ENCODE results near the gene TARM1.

TARM1 gene

DNA sequence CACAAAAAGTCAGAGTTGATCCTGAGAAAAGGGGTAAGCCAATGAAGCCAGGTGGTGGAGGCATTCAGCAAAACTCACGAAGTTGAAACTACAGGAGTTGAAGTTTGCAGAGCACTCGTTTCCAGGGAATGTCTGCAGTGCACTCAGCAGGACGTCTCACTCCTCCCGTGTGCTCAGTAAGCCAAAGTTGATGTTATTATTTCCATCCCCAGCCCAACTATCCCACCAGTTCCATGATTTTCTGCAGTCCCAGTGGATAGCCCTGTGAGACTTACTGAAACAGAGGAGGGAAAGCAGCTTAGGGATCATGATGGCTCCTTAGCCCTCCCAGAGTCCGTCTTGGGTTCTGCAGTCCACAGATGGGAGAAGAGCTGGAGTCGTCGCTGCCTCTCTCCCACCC lies at the start of gene TARM1:
TSS of gene TARM1 (minus strand) at position 334 of the 400 bp plus-strand sequence. CDS start at position 309, 25 bp downstream.
- no peak for DNase-seq (ENCODE audit: low read depth)

- no peak for DNase-seq (ENCODE audit: low read depth)
Measured at GRCh38 chr19:54129617-54129996, 48.4 kb upstream of the TARM1 start.

DNA sequence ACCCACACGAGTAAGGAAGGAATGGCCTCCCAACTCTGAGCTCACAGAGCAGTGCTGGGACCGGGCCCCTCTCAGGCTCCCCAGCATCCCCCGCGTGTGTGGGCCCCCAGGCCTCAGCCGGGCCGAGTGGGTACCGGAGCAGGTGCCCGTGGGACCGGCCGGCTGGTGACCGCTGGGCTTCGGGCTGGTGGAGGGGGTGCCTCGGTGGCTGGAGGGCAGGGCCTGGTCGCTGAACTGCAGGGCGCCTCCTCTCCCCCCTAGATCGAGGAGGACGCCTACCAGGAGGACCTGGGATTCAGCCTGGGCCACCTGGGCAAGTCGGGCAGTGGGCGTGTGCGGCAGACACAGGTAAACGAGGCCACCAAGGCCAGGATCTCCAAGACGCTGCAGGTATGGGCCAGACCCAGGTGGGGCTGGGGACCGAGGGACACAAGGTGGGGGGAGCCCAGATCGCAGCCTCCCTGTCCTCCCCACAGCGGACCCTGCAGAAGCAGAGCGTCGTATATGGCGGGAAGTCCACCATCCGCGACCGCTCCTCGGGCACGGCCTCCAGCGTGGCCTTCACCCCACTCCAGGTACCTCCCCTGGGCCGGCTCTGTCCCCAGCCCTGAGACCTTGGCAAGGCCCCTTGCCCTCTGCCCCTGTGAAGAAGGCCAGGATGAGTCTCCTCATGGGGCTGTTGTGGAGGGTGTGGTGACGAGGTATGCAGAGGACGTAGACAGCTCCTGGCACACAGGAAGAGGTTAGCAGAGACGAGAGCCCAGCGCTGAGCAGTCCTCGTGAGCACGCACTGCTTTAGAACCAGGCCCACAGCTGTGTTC lies 47.8 kb upstream of the TARM1 start:
- no peak for DNase-seq (ENCODE audit: low read depth)

GRCh38 chr19:54128441-54128725 lies 47.2 kb upstream of the TARM1 start:
- no peak for DNase-seq (ENCODE audit: low read depth)

DNA sequence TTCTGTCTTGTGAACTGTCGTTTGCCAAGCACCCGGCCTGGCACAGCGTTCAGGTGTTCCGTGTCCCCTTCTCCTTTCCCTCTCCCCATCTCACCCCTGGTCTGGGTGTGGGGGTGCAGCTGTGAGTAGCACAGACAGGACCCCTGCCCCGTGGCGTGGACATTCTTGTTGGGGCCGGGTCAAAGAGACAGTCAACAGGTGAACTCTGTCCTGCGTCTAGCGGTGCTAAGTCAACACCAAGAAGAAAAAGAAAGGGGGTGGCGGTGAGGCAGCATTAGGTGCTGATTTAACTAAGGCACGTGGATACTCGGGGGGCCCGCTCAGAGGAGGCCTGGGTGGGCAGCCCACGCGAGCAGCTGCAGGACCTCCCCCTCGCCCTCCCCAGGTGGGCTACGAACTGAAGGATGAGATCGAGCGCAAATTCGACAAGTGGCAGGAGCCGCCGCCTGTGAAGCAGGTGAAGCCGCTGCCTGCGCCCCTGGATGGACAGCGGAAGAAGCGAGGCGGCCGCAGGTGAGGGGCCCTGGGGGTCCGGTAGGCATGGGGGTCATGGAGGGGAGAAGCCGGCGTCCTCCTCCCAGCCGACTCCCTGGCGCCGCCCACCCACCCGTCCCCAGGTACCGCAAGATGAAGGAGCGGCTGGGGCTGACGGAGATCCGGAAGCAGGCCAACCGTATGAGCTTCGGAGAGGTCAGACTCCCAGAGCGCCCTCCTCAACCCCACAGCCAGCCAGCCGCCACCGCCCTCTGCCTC lies 46.7 kb upstream of the TARM1 start:
- DNase-seq (ENCODE audit: low read depth), result no peak

DNA sequence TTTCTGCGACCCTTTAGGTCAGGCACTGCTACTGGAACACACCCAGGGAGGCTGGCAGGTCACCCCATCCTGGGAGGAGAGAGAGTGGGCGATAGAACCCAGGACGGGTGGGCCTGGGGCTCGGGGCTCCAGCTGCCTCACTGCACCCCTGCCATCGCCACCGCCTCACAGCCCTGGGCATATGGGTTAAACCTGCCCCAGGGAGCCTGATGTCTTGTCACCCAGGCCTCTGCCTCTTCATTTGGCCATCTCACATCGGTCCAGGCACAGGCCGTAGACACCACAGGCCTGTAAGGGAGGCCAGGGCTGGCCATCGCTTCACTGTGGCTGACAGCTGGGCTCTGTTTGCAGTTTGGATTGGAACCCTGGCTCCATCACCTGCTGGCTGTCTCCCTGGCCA lies 44.5 kb upstream of the TARM1 start:
- no peak for DNase-seq (ENCODE audit: low read depth)

- DNase-seq (ENCODE audit: low read depth), result no peak
Measured at GRCh38 chr19:54124393-54124792, 43.2 kb upstream of the TARM1 start.

GRCh38 chr19:54123682-54124081 lies 42.5 kb upstream of the TARM1 start:
- DNase-seq (ENCODE audit: low read depth), result no peak

GRCh38 chr19:54121259-54121658 lies 40.1 kb upstream of the TARM1 start:
- DNase-seq (ENCODE audit: low read depth), result no peak

- DNase-seq (ENCODE audit: low read depth), result peak; percentile 95
Measured at GRCh38 chr19:54115109-54116063, 34.2 kb upstream of the TARM1 start, which contains the start of the genes PRPF31 and TFPT. Gene PRPF31, plus strand, starts transcription at chr19:54115754. Its CDS starts 2,525 bp downstream, at chr19:54118279. Gene TFPT, minus strand, starts transcription at chr19:54115657. Its CDS starts 388 bp downstream, at chr19:54115269.

DNA sequence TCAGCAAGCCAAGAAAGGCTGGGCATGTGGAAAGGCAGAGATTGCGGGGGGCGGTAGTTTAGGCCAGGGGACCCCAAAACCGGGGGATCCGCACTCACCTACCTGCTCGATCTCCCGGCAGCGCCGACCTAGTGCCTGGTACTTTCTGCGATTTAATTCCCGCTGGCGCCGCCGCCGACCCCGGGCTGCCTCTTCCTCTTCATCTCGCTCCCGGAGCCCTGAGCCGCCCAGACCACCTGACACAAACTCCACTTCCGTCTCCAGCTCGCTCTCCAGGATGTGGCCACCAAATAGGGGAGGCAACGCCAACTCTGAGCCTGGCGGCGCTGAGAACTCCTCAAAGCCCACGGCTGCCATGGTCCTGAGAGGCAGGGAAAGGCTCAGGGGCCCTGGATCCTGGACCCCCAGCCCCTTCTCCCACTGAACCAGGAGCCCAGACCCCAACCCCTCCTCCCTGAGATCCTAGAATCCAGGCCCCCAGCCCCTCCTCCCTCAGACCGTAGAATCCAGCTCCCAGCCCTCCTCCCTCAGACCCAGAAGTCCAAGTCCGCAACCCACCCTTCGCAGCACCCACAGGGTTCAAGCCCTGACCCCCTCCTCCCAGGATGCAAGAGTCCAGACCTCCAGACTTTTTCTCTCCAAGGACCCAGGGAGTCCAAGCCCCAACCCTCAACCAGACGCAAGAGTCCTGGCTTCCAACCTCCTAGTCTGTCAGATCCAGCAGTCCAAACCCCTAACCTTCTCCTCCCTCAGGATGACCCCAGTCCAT lies 33.4 kb upstream of the TARM1 start:
- DNase-seq (ENCODE audit: low read depth), result no peak

DNA sequence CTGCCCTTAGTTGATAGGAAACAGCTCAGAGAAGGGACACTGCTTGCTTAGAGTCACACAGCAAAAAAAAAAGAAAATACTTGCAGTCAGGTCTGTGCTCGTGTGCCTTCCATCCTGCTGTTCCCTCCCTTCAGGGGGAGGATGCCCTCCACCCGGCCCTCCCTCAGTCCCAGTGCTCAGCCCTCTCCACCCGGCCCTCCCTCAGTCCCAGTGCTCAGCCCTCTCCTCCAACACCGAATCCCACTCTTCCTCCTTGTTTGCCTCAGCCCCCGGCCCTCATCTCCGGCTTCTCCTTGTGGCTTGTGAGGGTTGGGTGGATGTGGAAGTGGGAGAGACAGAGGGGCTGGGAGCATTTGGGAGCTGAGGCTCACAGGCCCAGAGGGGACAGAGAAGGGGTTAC lies 28.5 kb upstream of the TARM1 start:
- DNase-seq (ENCODE audit: low read depth), result no peak

DNA sequence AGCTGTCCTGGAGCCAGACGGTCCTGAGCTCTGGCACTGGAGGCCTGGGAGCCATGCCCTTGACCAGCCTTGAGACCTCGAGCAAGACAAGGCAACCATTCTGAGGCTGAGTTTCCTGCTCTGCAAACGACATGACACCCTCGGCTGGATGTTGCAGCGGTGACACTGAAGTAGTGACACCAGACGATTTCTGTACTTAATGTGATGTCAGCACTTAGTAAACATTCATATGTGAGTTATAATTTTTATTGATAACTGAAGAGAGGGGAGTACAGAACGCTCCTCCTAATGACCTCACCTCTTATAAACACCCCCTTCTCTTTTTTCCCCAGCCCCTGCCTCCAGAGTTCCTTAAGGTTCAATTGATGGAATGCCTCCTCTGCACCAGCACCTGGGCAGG lies 27.3 kb upstream of the TARM1 start:
- DNase-seq (ENCODE audit: low read depth), result no peak

- no peak for DNase-seq (ENCODE audit: low read depth)
Measured at GRCh38 chr19:54107876-54108490, 26.8 kb upstream of the TARM1 start.

GRCh38 chr19:54106716-54107115 lies 25.6 kb upstream of the TARM1 start:
- DNase-seq (ENCODE audit: low read depth), result no peak

DNA sequence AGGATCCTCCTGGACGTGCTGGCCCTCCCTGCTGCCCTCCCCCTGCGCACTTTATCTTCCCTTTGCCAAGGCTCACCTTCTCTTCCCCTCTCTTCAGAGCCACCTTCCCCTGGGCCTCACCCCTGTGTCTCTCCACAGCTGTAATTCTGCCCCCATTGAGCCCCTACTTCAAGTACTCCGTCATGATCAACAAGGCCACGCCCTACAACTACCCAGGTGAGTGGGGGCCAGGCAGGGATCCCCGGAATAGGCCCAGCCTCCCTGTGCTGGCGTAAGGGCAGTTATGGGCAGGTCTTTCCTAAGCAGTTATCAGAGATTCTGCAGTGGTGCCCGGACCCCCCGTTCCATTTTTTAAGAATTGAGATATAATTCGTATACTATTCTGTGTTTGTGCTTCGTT lies 24.6 kb upstream of the TARM1 start:
- DNase-seq (ENCODE audit: low read depth), result no peak

DNA sequence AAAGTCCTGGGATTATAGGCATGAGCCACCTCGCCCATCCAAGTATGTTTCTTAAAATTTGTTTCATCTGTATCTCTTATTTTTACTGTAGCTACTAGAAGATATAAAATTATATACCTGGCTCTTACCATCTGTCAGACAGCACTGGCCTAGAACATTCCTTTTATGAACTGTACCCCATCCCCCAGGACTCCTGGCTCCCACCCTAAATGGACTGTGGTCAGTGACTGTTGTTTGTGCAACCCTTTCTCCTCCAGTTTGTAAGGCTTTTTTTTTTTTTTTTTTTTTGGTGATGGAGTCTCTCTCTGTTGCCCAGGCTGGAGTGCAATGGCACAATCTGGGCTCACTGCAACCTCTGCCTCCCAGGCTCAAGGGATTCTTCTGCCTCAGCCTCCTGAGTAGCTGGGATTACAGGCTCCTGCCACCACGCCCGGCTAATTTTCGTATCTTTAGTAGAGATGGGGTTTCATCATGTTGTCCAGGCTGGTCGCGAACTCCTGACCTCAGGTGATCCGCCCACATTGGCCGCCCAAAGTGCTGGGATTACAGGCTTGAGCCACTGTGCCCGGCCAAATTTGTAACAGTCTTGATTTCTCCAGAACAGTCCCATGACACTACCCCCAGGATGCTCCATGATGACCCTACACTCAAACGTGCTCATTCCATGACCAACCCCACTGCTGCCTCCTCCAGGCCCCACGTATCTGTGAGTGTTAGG lies 24.0 kb upstream of the TARM1 start:
- DNase-seq (ENCODE audit: low read depth), result no peak

- peak; percentile 93 for DNase-seq (ENCODE audit: low read depth)
Measured at GRCh38 chr19:54102421-54103169, 21.4 kb upstream of the TARM1 start, which contains the start of gene NDUFA3. Gene NDUFA3, plus strand, starts transcription at chr19:54102855. Its CDS starts 24 bp downstream, at chr19:54102879.

DNA sequence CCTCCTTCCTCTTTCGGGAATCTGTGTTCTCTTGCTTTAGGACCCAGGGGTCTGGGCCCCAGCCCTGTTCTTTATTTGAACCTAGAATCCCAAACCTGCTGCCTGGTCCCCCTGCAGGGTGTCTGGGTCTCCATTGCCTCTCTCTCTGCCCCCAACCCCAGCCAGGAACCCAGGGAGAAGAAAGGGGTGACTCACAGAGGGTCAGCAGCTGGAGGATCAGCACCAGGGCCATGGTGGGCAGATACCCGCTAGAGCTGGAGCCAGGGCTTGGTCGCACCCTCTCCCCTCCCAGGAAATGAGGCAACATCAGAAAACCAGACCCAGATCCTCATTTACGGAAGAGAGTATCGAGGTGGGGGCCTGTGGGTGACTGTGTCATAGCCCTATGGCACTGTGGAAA lies 19.4 kb upstream of the TARM1 start, which contains the start of gene OSCAR:
TSS of gene OSCAR (minus strand) at position 243 of the 400 bp plus-strand sequence. CDS start at position 232, 11 bp downstream.
- no peak for DNase-seq (ENCODE audit: low read depth)
